HTERT RPE-1 (cell line): ENCODE results near the gene RRBP1.

Source experiments
- in situ Hi-C: fragments of 300-500 bp; cut with MboI; formaldehyde crosslinking; loops from 4 replicates; pipeline ENCODE4 v1.14.3; 2020; ENCODE audit warnings: low sequenced_read_pairs

Gene RRBP1

GRCh38 chr20:17651129-17651759 lies 30.8 kb downstream of the RRBP1 start:
- in situ Hi-C loops: no loop called here

DNA sequence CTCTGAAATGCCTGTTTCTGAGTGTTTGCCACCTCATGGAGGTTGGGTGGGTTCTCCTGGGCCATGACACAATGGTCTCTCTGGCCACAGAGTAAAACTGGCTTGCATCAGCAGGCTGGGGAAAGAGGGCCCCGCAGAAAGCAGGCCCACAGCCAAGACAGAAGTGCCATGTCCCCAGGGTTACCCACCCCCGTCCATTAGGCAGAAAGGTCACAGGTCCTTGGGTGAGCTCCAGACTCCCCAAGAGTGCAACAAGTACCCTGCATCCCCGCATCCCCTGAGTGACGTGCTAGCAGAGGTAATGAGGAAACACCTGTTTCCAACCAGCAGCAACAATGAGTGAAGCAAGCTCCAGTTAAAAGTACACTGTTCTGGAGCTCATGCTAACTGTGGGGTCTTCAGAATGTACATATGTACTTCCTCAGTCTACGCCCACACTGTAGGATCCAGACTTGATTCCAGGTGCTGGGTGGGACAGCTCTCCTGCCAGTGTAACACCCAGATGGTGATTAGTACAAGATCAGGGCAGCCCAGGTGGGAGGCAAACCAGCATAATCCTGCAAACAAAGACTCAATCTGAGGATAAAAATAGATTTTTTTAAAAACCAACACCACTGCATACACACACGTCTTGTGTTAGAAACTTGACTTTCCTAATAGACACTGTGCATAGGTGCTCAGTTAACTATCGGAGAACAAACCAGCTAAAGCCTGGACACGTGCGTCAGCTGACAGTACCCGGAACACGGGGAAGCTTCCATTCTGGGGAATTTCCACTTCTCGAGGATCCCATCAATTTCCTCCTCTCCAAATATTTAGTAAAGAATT lies 31.5 kb downstream of the RRBP1 start:
- in situ Hi-C loops: no loop called here

- in situ Hi-C loops: no loop called here
Observed at GRCh38 chr20:17648791-17649730, 33.0 kb downstream of the RRBP1 start.

DNA sequence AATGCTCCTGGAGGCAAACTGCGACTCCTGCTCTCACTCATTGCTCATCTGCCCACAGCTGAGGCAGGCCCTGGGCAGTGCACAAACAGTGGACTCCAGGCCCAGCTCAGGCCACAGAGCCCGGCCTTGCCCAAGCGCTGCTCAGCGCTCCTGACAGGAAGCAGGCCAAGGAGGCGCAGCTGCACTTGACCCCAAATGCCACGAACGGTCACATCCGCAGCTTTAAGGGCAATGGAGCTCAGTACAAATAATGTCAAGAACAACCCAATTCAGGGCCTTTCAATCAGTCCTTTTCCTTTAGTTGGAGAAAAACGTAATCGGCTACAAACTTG lies 33.8 kb downstream of the RRBP1 start:
- in situ Hi-C loops: no loop called here

DNA sequence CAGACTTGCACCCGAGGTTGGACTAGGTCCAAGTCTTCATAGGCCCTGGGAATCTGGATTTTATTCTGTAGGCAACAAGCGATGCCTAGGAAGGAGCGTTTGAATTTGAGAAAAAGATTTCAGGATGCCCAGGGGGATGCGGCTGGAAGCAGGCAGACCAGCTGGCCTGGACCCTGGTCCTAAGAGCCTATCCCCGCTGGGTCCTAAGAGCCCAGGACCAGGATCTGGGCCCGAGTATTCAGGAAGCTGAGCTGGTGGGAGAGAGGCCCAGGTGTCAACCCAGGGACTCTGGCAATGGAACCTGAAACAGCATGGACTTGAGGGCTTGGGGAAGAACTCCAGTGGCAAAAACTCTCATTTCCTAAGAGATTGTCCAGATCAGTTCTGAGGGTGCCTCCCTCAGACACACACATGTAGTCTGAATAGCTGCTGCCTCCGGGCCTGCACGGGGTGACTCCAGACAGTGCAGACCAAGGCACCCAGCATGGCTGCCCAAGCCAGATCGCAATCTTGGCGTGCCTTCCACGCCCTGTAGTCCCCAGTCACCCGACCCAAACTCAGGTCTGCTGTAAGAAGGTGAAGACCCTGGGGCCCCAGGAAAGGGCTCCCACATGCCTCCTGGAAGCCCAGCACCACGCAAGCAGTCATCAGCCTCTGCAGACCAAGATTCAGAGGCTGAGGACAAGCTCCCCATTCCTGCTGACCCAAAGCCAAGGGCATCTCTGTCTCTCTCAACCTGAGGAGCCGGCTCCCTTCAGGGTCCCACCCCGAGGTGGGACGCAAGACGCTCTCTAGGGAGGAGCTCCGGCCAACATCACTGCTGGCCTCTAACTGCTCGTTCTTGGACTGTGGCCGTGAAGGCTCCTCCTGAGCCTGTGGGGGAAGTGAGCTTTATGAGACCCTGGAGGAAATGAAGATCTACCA lies 34.4 kb downstream of the RRBP1 start:
- in situ Hi-C loops: no loop called here

- in situ Hi-C loops: no loop called here
Observed at GRCh38 chr20:17646961-17647301, 35.1 kb downstream of the RRBP1 start.

- in situ Hi-C loops: no loop called here
Observed at GRCh38 chr20:17646209-17646960, 35.7 kb downstream of the RRBP1 start.

GRCh38 chr20:17645546-17646208 lies 36.4 kb downstream of the RRBP1 start:
- in situ Hi-C loops: no loop called here

DNA sequence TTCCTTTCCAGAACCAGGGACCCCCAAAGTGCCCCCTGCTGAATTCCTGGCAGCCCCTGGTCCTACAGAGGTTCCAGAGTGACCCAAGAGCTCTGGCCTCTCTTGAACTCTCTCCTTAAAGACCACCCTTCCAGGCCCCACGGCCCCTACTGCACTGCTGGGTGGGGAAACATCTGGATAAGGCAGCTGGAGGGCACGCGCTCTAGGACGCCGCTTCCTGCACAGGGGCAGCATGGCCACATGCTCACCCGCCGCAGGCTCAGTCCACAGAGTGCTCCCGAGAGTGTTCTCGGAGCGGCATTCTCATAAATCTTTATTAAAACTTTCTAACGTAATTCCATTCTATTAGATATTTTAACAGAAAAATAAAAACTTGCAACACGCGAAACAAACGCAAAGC lies 37.0 kb downstream of the RRBP1 start:
- in situ Hi-C loops: no loop called here

- in situ Hi-C loops: no loop called here
Observed at GRCh38 chr20:17644451-17644850, 37.6 kb downstream of the RRBP1 start.

DNA sequence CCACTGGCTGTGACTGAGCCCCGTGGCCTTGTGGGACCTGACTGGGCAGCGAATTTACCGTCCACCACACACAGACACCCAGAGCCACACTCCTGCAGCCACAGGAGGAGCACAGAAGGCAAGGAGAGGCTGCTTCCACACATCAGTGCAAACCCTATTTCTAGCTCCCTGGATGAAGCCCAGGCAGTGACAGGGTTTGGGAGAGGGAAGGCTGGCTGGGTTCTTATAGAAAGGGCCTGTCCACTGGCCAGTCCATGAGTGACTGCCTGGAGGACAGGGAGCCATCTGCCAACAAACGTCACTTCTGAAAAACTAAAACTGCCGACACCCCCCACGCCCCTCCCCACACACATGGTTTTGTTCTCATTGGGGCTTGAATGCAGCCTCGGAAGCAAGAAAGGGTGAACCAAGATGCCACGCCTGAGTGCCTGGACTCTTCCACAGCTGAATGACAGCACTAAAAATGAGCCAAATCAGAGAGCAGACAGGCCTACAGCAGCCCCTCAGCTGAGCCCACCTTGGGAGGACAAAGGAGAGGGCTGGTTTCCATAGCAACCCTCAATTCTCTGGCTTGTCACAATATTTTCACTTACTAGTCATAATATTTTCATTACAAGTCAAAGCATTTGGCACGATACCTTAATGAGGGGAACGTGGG lies 38.4 kb downstream of the RRBP1 start:
- in situ Hi-C loops: no loop called here

- in situ Hi-C loops: no loop called here
Observed at GRCh38 chr20:17642404-17643269, 39.4 kb downstream of the RRBP1 start.

GRCh38 chr20:17641993-17642392 lies 40.0 kb downstream of the RRBP1 start:
- in situ Hi-C loops: no loop called here

- in situ Hi-C loops: no loop called here
Observed at GRCh38 chr20:17641520-17641964, 40.5 kb downstream of the RRBP1 start.

DNA sequence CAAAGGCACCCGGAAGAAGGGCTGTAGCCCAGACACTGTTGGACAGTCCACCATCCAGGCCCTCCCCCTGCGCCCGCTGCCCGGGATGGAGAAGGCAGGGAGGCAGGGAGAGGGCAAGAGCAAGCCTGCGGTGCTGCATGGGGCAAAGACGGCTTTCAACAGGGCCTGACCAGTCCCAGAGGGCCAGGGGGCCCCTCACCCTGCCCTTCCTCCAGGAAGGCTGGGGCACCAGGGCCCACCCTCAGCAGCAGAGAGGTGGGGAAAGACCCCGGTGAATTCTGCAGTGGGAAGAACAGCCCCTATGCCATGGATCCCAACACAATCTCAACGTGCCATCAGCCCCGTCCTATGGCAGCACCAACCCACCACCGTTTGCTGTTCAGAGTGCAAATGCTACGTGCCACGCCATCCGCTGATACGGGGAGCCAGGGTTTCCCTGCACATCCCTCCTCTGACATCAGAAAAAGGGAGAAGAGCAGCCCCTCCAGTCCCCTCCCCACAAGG lies 41.1 kb downstream of the RRBP1 start:
- in situ Hi-C loops: no loop called here

GRCh38 chr20:17640146-17640874 lies 41.7 kb downstream of the RRBP1 start:
- in situ Hi-C loops: no loop called here

DNA sequence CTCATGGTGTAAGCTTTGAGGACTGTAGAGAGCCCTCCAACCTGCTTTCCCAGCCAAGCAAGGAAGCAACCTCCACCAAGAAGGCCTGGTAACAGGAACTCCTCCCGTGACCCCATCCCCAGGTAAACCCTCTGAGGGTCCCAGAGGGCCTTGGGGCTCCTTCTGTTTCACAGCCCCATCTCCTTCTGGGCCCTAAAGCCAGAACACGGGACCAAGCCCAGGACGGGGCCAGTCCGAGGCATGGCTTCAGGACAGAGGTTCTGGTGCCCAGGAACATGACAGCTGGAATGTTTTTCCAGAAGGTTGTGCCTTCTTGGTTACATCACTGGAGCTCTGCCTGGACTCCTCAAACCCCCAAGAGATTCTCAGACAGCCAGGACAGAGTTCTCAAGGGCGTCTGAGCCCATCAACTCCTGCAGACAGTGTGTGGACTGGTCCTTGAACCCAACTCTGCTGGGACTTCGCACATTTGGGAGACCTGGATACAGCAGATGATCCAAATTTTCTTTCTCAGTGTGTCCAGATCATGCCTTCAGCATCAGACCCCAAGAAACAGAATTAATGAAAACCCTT lies 43.1 kb downstream of the RRBP1 start:
- in situ Hi-C loops: no loop called here
